ENCODE results near the gene CNIH2.
A peak's percentile ranks its signal among the peaks of the same experiment; 100 is the strongest.
"Not testable (repeated sequence)": the region's sequence is repeated elsewhere in the genome, so short reads cannot be mapped to it uniquely, and the experiment has no call there.

Gene CNIH2

GRCh38 chr11:66316849-66317251 is 38.9 kb downstream of the CNIH2 start, which contains the start of gene CD248:
Gene CD248 (minus strand): TSS chr11:66317044. CDS start chr11:66317027, 17 bp downstream.
- DNase-seq = no peak

- no peak for DNase-seq
These were observed 39.3 kb downstream of the CNIH2 start for GRCh38 chr11:66317322-66317722.

- DNase-seq = no peak
These were observed 40.0 kb downstream of the CNIH2 start for GRCh38 chr11:66317723-66318599.

GRCh38 chr11:66318600-66318970 is 40.6 kb downstream of the CNIH2 start:
- no peak for DNase-seq

GRCh38 chr11:66320289-66320688 is 42.3 kb downstream of the CNIH2 start:
- not testable (repeated sequence) for DNase-seq

- not testable (repeated sequence) for DNase-seq
These were observed 42.8 kb downstream of the CNIH2 start for GRCh38 chr11:66320748-66321147.

- no peak for DNase-seq
These were observed 43.6 kb downstream of the CNIH2 start for GRCh38 chr11:66321606-66322005.

GRCh38 chr11:66322732-66323427 is 44.9 kb downstream of the CNIH2 start:
- DNase-seq = no peak

- no peak for DNase-seq
These were observed 45.7 kb downstream of the CNIH2 start for GRCh38 chr11:66323684-66324083.

- DNase-seq = no peak
These were observed 46.7 kb downstream of the CNIH2 start for GRCh38 chr11:66324664-66325063.

GRCh38 chr11:66325263-66325671 is 47.3 kb downstream of the CNIH2 start:
- no peak for DNase-seq

- peak in 1 of 2 experiments; percentile 31 for DNase-seq
These were observed 48.5 kb downstream of the CNIH2 start for GRCh38 chr11:66326261-66327111.

GRCh38 chr11:66327171-66328030 is 49.4 kb downstream of the CNIH2 start:
- peak in 1 of 2 experiments; percentile 22 for DNase-seq

GRCh38 chr11:66328031-66328301 is 50.0 kb downstream of the CNIH2 start:
- DNase-seq = no peak

- peak; percentile 66 to 78 for DNase-seq
These were observed 50.5 kb downstream of the CNIH2 start for GRCh38 chr11:66328302-66329144.

GRCh38 chr11:66329165-66329673 is 51.2 kb downstream of the CNIH2 start:
- no peak for DNase-seq

GRCh38 chr11:66330931-66331330 is 53.0 kb downstream of the CNIH2 start:
- no peak for DNase-seq

GRCh38 chr11:66331542-66332370 is 53.8 kb downstream of the CNIH2 start:
- no peak for DNase-seq

- no peak for DNase-seq
These were observed 54.6 kb downstream of the CNIH2 start for GRCh38 chr11:66332371-66333219.
